VCaP (cell line): Measurements from ENCODE around the gene SLC8A1.

ENCODE experiments used
- H3K27ac ChIP-seq: fragments of 450-650 bp; 2 replicates; pipeline ENCODE4 v1.5.1; 2017
- CTCF ChIP-seq: fragments of 450-650 bp; conservative IDR thresholded peaks from 2 replicates; pipeline ENCODE4 v1.5.1; 2017; ENCODE audit warnings: mild to moderate bottlenecking, moderate library complexity

The SLC8A1 gene

DNA sequence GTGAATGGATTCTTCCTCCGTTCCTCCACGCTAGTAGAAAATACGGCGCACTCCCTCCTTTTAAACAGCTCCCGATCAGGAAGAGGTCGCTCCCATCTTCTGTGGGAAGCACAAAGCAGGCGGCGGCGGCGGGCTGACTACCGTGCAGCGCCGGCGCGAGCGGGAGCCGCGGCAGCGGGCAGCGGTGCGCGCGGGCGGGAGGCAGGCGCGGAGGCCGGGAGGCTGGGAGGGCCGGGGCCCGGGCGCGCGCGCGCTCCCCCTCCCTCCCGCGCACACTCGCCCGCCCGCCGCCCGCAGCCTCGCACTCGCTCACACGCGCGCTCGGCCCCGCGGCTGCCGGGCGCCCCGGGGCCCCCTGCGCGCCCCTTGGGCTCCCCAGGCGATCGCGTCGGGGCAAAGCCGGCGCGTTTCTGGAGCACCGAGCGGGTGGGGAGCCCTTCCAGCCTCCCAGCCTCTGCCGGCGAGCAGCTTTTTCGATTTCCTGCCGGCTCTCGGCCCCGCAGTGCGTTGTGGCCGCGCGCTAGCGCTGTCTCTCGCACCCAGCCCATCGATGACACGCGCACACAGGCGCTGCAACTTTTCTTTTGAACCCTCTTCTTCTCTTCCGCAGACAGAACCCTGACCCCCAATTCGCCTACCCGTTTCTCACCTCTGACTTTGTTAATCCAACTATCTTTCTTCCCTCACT, at the start of gene SLC8A1:
SLC8A1 (minus strand) TSS at position 173 of the 688 bp plus-strand sequence.
- no peak within 1 kb of the TSS for H3K27ac ChIP-seq
- no peak for TF ChIP-seq CTCF

GRCh38 chr2:40499437-40499836, 47.5 kb upstream of the SLC8A1 start:
- TF ChIP-seq CTCF, result no peak
- H3K27ac ChIP-seq, result no peak overlapping the region

- TF ChIP-seq CTCF, result no peak
- H3K27ac ChIP-seq, result no peak overlapping the region
These were observed 45.5 kb upstream of the SLC8A1 start for GRCh38 chr2:40497251-40497859.

- H3K27ac ChIP-seq, result no peak overlapping the region
- TF ChIP-seq CTCF, result no peak
These were observed 37.7 kb upstream of the SLC8A1 start for GRCh38 chr2:40489678-40489960.

DNA sequence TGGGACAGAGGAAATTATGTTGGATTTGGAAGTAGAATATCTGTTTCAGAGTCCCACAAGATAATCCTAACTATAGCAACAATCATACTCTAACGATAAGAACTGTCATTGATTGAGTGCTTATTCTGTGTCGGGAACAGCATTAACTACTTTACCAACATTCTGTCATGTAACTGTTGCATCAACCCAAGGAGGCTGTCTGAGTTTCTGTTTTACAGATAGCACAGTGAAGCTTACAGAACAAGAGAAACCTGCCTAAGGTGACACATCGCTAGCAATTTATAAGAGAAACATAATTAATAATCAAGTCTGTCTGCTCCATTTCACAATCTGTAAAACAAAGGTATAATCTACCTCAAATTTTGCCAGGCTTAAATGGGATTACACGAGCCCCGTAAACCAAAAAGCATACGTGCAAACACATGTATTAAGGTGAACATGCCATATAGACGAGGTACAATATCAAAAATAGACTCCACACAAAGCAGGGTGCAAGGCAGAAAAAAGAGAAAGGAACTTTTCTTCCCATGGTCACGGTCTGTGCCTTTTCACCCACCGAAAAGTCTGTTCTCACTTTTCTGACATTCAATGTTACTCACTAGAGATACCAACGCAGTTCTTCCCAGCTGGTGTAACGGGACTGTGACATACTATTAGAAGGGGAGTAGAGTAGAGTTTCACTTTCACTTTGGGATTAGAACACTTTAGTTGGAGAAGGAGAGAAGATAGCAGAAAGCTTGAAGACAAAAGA, 37.2 kb upstream of the SLC8A1 start:
- H3K27ac ChIP-seq, result no peak overlapping the region
- no peak for TF ChIP-seq CTCF

- H3K27ac ChIP-seq, result no peak overlapping the region
- peak; percentile 74 for TF ChIP-seq CTCF
These were observed 36.3 kb upstream of the SLC8A1 start for GRCh38 chr2:40488101-40488601.

DNA sequence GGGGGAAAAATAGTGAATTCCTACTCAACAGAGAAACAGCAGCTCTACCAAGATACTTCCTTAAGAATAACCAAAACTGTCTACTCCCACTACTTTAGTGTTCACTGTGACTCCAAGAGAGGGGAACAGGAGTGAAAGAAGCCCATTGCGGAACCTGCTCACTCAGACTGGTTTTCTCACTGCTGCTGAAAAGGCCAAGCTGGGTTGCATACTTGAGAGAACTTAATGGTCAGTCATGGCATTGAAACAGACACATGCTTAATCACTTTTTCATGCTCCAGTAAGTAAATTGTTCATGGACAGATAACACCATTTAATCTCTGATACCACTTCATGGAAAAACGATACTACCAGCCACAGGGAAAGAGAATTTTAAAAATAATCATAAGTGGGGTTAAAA, 35.7 kb upstream of the SLC8A1 start:
- no peak for TF ChIP-seq CTCF
- no peak overlapping the region for H3K27ac ChIP-seq
